Measurements from ENCODE around the gene SLITRK1.

Gene SLITRK1

DNA sequence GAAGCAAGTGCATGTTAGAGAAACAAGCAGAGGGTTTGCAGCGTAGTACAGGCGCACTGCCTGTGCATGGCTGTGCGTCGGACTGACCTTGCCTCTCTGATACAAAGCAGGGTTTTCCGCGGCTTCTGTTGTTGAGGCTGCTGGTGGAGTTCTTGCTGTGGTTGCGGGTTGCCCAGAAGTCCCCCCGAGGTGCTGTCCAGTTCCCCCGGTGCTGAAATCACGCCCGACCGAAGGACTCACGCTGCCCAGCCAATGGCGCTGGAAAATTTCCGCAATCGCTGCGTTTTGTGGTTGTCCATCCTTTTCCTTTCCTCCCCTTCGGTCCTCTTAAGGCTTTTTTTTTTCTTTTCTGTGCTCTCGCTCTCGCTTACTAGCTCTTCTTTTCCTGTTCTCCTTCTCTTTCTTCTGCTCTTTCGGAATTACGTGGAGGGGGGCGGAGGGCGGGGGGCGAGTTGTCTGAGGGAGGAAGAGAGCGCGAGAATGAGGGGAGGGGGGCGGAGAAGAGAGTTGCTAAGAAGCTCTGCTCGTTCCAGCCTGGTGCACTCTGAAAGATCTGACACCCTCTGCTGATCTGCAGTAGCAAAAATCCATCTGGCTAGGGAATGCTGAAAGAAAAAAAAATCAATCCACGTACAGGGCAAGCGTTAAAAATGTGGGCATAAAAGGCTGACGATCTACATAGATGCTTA, at the start of gene SLITRK1:
Gene SLITRK1 (minus strand): TSS at position 558 of the 689 bp plus-strand sequence. CDS start 967 bp downstream, outside the sequence.
- no peak for DNase-seq

DNA sequence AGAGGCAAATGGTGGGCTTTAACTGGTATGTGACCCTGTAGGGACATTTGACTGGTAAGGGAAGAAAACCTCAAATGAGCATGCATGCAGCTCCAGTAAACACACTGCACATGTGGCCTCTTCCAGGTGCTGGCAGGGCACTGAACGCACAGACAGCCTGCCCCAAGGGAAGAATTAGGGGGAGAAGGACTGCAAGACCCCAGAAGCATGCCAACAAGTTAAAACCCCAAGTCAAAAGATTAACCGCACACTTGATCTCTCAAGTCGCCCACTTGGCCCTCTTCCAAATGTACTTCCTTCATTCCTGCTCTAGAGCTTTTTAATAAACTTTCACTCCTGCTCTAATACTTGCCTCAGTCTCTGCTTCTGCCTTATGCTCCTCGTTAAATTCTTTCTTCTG, 46.9 kb upstream of the SLITRK1 start:
- DNase-seq = no peak

DNA sequence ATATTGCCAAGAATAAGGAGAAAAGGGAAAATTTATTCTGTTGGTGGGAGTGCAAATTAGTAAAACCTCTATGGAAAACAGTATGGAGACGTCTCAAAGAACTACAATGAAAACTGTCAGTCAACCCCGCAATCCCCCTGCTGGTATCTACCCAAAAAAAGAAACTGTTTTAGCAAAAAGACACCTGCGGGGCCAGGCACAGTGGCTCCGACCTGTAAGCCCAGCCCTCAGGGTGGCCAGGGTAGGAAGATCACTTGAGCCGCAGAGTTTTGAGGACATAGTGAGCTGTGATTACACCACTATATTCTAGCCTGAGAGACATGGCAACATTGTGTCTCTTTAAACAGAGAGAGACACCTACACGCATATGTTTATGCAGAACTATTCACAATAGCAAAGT, 37.5 kb upstream of the SLITRK1 start:
- no peak for DNase-seq

GRCh38 chr13:83914368-83914767, 32.1 kb upstream of the SLITRK1 start:
- DNase-seq = no peak

GRCh38 chr13:83907196-83907989, 25.1 kb upstream of the SLITRK1 start:
- no peak for DNase-seq

DNA sequence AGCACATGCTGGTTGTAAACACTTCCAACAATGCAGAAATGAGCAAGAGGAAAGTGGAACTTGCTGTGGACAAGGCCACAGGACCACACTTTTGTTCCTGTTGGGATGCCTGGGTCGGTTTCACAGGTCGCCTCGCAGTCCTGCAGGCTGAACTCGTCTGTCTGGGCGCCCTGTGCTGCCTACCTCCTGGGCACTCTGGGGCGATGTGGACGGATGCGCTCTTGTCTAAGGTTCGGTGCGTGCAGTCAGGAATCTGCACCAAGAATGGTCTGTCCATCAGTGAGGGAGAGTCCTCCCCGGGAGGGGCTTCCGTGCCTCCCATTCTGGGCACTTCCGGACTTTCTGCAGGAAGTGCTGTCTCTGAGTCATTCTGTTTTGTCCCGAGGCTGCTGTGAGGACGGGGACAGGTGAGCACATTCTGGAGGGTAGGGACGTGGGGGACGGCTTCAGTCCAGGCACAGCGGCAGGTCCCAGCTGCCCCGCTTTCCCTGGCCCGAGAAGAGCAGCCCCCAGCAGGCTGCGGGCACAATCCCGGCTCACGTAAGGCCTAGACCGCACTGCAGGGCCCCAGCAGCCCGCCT, 24.1 kb upstream of the SLITRK1 start:
- DNase-seq = no peak

DNA sequence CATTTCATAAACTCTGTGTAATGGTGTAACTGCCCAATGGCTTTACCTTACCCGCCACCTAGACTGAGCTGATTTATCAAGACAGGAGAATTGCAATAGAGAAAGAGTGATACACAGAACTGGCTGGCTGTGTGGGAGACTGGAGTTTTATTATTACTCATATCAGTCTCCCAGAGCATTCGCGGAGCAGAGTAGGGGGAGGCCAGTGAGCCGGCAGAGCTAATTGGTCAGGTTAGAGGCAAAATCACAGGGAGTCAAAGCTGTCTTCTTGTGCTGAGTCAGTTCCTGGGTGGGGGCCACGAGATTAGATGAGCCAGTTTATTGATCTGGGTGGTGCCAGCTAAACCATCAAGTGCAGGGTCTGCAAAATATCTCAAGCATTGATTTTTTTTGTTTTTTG, 23.4 kb upstream of the SLITRK1 start:
- DNase-seq = no peak

DNA sequence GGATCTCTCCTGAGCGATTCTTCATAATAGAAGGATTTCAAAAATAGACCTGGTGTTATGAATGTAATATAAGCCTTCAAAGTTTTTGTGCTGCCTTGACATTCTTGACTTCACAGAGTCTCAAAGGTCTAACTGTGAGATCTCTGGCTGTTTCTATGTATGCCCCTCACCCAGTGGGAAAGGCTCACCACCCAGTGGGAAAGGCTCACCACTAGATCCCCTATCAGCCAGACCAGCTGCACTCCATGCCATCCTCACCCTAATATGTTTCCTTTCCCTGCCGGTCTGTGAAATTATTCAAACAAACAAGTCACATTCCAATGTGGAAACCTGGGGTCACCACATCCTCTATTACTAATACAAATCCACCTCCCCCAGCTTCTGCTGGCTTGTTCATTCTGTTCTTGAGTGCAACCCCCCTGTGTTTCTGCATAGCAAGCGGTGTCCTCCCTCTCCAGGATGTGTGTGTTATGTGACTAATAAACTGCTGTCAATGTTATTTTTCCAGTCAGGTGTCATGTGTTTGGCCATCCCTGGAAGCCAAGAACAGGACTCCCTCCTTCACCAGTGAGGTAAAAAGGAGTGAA, 13.8 kb upstream of the SLITRK1 start:
- DNase-seq = no peak

DNA sequence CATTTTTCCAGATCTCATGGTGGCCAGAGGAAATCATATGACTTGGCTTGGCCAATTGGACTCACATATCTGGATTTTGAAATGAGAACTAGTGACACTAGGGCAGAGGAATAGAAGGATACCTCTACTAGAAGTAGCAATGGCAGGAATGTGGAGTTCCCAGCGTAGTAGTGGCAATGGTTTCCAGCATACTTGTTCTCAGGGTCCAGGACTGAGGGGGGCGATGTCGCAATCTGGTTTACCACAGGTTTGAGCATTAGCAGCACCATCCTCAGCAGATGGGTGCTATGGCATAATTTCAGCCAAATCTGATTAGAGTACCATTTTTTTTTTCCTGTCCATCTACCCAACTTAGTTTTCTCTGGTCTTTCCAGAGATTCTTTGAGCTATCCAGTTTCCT, 8.1 kb upstream of the SLITRK1 start:
- DNase-seq = no peak

- DNase-seq = no peak
Observed at GRCh38 chr13:83884141-83884540, 1.9 kb upstream of the SLITRK1 start.

GRCh38 chr13:83883061-83883523, 818 bp upstream of the SLITRK1 start:
- no peak for DNase-seq

DNA sequence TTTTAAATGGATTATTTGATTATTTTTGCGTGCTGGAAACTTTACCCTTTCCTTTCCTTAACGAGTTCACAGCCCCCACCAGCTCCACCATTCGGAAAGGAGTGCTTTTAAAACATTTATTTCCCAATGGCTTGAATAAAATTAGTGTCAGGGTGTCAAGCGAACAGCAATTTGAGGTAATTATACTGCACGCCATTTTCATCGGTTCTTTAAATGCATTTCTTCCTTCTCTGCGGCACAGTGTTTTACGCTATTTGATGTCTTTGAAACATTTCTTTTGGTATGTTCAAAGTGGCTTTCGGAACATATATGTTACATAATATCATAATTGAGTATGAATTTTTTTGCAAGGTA, 309 bp upstream of the SLITRK1 start:
- DNase-seq = no peak

- DNase-seq = no peak
Observed at GRCh38 chr13:83881140-83881684, 1.1 kb downstream of the SLITRK1 start.

DNA sequence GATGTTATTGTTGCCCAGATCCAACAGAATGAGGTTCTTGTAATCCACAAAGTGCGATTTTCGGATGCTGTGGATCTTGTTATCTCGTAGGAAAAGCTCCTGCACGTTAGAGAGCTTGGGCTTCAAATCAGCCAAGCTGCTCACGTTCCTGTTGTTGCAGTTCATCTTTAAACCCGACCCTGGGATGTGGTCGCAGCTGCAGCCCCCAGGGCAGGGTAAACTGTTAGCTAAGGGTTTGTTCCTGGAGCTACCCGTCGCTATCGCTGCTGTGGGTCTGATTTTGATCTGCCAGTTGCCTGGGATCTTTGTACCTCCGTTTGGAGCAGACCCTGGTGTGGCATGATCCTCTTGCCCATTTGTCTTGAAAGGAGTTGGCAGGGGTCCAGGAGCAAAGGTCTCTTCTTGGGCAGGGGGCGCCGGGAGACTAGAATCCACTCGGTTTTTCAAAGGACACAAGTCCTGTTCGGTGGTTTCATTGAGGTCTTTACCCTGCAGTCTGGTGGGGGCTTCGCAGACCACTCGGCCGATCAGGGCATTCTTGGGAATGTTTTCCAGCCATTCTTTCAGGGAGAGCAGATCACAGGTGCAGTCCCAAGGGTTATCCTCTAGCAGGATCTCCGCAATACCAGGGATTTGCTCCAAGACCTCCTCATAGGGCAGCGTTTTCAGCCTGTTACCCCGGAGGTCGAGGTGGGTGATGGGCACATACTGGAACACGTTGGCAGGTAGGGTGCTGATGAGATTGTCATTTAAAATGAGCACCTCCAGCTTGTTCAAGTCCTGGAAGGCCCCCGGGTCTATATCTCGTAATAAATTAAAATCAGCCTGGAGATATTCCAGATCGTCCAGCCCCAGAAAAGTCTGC, 1.8 kb downstream of the SLITRK1 start:
- DNase-seq = no peak

DNA sequence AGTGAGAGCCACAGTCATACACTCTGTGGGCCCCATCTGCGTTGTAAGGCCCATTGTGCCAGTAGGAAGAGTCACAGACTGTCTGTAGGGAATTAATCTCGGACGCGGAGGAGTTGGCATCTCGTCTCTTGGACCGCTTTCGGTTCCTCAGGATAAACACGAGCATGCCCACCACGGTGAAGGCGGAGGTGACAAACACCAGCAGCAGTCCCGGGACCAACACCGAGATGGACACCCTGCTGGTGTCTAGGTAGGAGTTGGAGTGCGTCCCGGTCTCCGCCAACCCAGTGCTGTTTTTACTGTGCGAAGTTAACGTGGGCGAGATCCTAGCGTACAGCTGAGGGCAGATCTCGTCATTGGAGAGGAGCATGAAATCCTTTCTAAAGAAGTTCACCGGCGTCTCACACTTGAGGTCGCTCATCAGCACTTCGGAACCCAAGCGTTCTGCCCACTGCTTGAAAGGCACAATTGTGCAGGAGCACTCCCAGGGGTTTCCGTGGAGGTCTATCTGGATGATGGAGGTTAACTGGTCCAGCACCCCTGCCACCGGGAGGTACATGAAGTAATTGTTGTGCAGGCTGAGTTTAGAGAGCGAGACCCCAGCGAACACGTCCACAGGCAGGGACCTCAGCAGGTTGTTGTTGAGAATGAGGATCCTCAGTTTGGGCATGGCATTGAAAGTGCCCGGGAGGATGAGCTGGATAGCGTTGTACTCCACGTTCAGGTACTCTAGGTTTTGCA, 2.7 kb downstream of the SLITRK1 start:
- no peak for DNase-seq

DNA sequence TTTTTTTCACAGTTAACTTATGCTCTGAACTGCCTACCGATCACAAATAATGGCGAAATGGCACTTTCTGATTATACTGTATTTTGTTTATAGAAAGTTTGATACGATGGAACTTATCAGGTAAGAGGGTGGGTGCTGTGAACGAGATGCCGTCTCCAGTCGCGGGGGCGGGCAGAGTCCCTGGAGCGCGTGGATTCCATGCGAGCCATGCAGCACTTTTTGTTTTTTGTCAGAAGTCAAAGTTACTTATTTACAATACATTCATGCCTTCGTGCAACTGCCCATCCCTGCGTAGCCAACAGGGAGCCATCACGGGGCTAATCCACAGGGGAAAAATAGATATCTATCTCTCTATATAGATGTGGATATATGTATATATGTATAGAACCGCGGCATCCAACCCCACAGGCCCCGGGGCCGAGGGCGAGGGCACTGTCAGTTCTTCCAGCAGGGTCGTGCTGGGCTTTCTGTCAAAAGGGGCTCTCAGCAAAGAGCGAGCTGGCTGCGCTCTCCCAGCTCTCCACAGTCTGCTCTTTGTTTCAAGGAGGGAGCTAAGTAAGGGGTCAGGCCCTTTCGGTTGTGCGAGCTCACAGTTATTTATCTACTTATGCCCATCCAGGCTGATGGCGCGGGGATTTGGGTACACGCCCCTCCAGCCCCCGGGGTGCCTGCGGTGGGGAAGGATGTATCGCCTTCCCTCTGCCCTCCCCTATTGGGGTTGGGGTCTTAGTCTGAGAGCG, 3.4 kb downstream of the SLITRK1 start:
- DNase-seq = no peak

- DNase-seq = no peak
Observed at GRCh38 chr13:83877651-83878355, 4.5 kb downstream of the SLITRK1 start.

- DNase-seq = no peak
Observed at GRCh38 chr13:83876546-83876945, 5.7 kb downstream of the SLITRK1 start.

- DNase-seq = no peak
Observed at GRCh38 chr13:83867708-83868107, 14.6 kb downstream of the SLITRK1 start.

Data from NCI-H187 (cell line).